Kidney epithelial cell (primary cell): ENCODE measurements around the gene B3GALT2. TPM values are rescaled to one million over a fixed set of nuclear protein-coding genes. Genes with fewer than 3 reads are reported as not detected.
"Not testable (repeated sequence)": the region's sequence is repeated elsewhere in the genome, so short reads cannot be mapped to it uniquely, and the experiment has no call there.

Experiments
- DNase-seq: peaks from one replicate; pipeline ENCODE4 v3.0.0-alpha.2; 2010; ENCODE audit warnings: low read depth
- H3K27me3 ChIP-seq: 2 replicates; pipeline ENCODE4 v1.6.0; 2011; ENCODE audit warnings: low read length; ENCODE audit not compliant: control insufficient read depth, insufficient read depth
- H3K36me3 ChIP-seq: 2 replicates; pipeline ENCODE4 v1.5.1; 2011; ENCODE audit warnings: low read length; ENCODE audit not compliant: control insufficient read depth, insufficient read depth
- H3K4me3 ChIP-seq: 2 replicates; pipeline ENCODE4 v1.5.1; 2011; ENCODE audit warnings: low read depth, mild to moderate bottlenecking, control low read depth, low read length
- total RNA-seq: library from RNA; depleted of rRNA; stranded (reverse); fragments of >200 nt; gene quantifications from 2 replicates; pipeline ENCODE4 v1.2.3, GENCODE V29; 2015
- TF ChIP-seq, protein P1 (sequence below): IDR thresholded peaks from 2 replicates; pipeline ENCODE4 v1.5.1; 2011; ENCODE audit warnings: mild to moderate bottlenecking, moderate library complexity, low read length, control low read depth, inconsistent platforms; ENCODE audit not compliant: insufficient read depth, poor library complexity, severe bottlenecking

B3GALT2 gene
- total RNA-seq, 1 donor from 2014 or later, result not detected

DNA sequence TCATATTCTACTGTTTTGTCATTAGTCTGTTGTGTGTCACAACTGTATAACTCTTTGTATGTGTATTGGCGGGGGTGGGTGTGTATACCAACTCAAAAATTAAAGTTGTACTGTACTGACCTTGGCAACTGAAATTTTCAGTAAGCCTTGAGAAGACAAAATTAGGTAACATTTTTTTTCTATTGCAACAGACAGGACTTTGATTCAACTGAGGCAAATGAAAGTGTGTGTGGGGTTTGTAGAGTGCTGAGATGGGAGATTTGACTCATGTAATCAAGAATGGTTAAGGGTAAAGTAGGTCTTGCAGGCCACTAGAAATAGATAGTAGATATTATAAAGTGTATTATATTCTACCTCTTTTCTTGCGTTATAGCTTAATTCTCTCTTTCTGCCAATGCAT lies 14.6 kb upstream of the B3GALT2 start:
- TF ChIP-seq, protein P1, sequence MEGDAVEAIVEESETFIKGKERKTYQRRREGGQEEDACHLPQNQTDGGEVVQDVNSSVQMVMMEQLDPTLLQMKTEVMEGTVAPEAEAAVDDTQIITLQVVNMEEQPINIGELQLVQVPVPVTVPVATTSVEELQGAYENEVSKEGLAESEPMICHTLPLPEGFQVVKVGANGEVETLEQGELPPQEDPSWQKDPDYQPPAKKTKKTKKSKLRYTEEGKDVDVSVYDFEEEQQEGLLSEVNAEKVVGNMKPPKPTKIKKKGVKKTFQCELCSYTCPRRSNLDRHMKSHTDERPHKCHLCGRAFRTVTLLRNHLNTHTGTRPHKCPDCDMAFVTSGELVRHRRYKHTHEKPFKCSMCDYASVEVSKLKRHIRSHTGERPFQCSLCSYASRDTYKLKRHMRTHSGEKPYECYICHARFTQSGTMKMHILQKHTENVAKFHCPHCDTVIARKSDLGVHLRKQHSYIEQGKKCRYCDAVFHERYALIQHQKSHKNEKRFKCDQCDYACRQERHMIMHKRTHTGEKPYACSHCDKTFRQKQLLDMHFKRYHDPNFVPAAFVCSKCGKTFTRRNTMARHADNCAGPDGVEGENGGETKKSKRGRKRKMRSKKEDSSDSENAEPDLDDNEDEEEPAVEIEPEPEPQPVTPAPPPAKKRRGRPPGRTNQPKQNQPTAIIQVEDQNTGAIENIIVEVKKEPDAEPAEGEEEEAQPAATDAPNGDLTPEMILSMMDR, result no peak
- H3K4me3 ChIP-seq, result no peak overlapping the region
- DNase-seq, result no peak
- no peaks in the 10 kb centered on the region for H3K27me3 ChIP-seq
- H3K36me3 ChIP-seq, result no peaks in the 10 kb centered on the region

DNA sequence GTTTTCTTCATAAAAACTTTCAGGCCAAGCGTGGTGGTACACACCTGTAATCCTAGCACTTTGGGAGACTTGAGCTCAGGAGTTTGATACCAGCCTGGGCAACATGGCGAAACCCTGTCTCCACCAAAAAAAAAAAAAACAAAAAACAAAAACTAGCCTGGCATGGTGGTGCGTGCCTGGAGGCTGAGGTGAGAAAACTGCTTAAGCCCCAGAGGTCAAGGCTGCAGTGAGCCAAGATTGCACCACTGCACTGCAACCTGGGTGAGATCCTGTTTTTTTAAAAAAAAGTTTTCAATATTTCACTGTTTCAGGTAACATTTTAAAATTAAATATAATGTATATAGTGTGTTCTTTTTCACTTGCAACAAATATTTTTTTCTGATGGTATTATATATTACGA lies 13.5 kb upstream of the B3GALT2 start:
- H3K36me3 ChIP-seq, result no peaks in the 10 kb centered on the region
- TF ChIP-seq, protein P1, result no peak
- H3K4me3 ChIP-seq, result no peak overlapping the region
- DNase-seq, result no peak
- no peaks in the 10 kb centered on the region for H3K27me3 ChIP-seq

DNA sequence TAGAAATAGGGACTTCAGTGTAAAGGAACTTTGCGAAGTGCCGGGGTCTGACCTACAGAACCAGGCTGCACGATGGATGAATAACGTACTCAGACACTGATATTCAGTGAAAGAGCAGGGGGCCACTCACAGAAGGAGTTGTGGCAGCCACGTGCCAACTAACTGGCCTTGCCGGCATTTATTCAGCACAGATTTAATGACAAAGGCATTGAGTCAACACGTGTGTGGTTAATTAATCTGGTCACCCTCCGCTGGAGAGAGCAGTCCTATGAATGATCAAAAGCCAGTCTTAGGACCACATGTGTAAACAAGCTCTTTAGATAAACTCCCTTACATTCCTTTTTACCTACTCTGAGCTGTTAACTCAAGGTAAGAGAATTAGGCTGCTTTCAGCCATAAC lies 6.2 kb upstream of the B3GALT2 start:
- DNase-seq, result no peak
- Histone ChIP-seq H3K4me3 (no peak overlapping the region), H3K36me3 (no peaks in the 10 kb centered on the region), H3K27me3 (no peaks in the 10 kb centered on the region)
- TF ChIP-seq, protein P1, result no peak

DNA sequence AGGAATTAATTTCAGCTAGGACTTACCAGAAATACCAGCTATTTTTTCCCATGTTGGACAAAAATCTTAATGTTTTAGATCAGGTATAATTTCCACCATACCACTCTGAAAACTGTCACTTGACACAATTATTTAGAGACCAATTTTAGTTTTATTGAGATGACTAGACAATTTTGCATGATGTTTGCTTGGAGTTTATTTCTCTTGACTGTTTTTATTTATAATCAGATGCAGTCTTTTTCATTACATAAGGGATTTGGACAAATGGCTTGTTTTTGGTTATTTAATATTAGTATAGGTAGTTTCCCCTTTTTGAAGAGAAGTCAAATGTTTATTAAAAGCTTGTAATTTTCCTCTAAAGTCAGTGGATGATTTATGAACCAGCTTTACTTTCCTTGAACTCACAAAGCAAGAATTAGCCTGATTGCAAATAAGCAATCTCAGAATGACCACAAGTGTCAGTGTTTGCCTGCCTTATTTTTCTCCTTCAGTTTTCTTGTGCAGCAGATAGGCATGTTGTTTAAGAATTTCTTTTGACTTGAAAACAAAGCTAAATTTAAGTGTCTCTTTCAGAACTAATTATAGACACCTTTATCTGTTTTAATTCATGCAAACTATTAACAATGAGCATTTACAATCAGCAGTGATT lies 3.8 kb upstream of the B3GALT2 start:
- H3K27me3 ChIP-seq, result no peaks in the 10 kb centered on the region
- no peak for DNase-seq
- no peaks in the 10 kb centered on the region for H3K36me3 ChIP-seq
- TF ChIP-seq, protein P1, result peak; percentile 26
- no peak overlapping the region for H3K4me3 ChIP-seq

DNA sequence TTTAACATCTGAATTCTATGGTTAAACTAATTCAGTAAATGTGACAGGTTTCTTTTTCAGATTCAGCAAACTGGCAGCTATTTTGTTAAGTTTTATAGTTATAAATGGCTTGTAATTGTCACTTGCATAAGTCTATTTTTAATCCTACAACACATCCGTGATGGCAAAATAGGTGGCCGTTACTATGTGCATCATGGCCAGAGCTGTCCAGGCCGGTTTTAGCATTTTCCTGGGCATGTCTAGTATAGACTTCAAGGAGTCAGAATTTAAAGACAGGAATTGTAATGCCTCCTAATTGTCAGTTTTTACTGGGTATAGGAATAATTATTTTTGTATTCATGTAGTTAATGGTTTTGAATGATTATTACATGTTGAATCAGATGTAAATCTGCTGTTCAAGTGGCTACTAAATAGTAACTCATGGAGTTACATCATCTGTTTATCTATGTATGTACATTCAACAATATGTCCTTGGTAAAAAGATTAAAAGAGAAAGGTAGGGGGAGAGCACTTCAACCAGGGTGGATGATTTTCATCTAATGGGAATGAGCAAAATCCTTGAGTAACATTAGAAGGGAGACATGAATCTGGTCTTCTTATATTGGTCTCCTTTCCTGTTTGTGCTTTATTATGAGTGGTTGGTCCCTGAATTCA lies 3.2 kb upstream of the B3GALT2 start:
- Histone ChIP-seq H3K36me3 (no peaks in the 10 kb centered on the region), H3K27me3 (no peaks in the 10 kb centered on the region), H3K4me3 (no peak overlapping the region)
- TF ChIP-seq, protein P1, result no peak
- DNase-seq, result no peak

DNA sequence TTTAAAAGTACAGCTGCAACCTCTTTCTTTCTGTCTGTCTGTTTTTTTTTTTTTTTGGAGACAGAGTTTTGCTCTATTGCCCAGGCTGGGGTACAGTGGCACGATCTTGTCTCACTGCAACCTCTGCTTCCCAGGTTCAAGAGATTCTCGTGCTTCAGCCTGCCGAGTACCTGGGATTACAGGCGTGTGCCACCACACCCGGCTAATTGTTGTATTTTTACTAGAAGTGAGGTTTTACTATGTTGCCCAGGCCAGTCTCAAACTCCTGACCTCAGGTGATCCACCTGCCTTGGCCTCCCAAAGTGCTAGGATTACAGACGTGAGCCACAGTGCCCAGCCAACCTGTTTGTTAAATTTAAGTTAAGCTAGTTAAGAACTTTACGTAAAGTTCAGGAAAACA lies 2.5 kb upstream of the B3GALT2 start:
- DNase-seq, H3K27me3 ChIP-seq: not testable (repeated sequence)

More for the DNA sequence above, 2.5 kb upstream of the B3GALT2 start:
- not testable (repeated sequence) for H3K36me3 ChIP-seq, H3K4me3 ChIP-seq
